MM.1S (cell line): ENCODE measurements around the gene TBX4.

Experiments used
- EZH2phosphoT487 ChIP-seq: fragments of 300-600 bp; sonication (generic); IDR thresholded peaks from 2 replicates; pipeline ENCODE4 v1.6.1; 2018; ENCODE audit warnings: antibody characterized with exemption, low read length
- TF ChIP-seq, protein P1 (sequence below): fragments of 300-600 bp; sonication (generic); IDR thresholded peaks from 2 replicates; pipeline ENCODE4 v1.5.1; 2016; ENCODE audit warnings: antibody characterized with exemption, low read length, mixed read lengths

GRCh38 chr17:61478026-61478789 is 26.0 kb downstream of the TBX4 start:
- no peak for TF ChIP-seq EZH2phosphoT487
- TF ChIP-seq, protein P1, sequence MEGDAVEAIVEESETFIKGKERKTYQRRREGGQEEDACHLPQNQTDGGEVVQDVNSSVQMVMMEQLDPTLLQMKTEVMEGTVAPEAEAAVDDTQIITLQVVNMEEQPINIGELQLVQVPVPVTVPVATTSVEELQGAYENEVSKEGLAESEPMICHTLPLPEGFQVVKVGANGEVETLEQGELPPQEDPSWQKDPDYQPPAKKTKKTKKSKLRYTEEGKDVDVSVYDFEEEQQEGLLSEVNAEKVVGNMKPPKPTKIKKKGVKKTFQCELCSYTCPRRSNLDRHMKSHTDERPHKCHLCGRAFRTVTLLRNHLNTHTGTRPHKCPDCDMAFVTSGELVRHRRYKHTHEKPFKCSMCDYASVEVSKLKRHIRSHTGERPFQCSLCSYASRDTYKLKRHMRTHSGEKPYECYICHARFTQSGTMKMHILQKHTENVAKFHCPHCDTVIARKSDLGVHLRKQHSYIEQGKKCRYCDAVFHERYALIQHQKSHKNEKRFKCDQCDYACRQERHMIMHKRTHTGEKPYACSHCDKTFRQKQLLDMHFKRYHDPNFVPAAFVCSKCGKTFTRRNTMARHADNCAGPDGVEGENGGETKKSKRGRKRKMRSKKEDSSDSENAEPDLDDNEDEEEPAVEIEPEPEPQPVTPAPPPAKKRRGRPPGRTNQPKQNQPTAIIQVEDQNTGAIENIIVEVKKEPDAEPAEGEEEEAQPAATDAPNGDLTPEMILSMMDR: no peak
